Stimulated activated CD4-positive, alpha-beta T cell treated with anti-CD3 and anti-CD28 coated beads, Interleukin-1b, Interleukin-23, amount 100 ng/mL, for 1 hour (primary cell): Measurements from ENCODE around the gene KRT17.
"Not testable (repeated sequence)": the region's sequence is repeated elsewhere in the genome, so short reads cannot be mapped to it uniquely, and the experiment has no call there.

Experiments
- DNase-seq, 2 donors: peaks; one replicate each; pipeline ENCODE4 v3.0.0-alpha.2; 2020; ENCODE audit warnings: low read depth in 2 of 2

KRT17 gene

GRCh38 chr17:41620583-41621434 is 3.6 kb downstream of the KRT17 start:
- DNase-seq: no peak

- not testable (repeated sequence) for DNase-seq
Measured at GRCh38 chr17:41619927-41620582, 4.3 kb downstream of the KRT17 start.

- DNase-seq: no peak
Measured at GRCh38 chr17:41619036-41619926, 5.1 kb downstream of the KRT17 start.

GRCh38 chr17:41618341-41619035 is 5.9 kb downstream of the KRT17 start:
- no peak for DNase-seq

GRCh38 chr17:41617698-41618097 is 6.7 kb downstream of the KRT17 start:
- DNase-seq: no peak

- no peak for DNase-seq
Measured at GRCh38 chr17:41617136-41617535, 7.2 kb downstream of the KRT17 start.

GRCh38 chr17:41616486-41616885 is 7.9 kb downstream of the KRT17 start:
- DNase-seq: not testable (repeated sequence)

- DNase-seq: no peak
Measured at GRCh38 chr17:41615454-41615853, 8.9 kb downstream of the KRT17 start.

GRCh38 chr17:41614767-41615166 is 9.6 kb downstream of the KRT17 start:
- not testable (repeated sequence) for DNase-seq

GRCh38 chr17:41614098-41614497 is 10.3 kb downstream of the KRT17 start:
- DNase-seq: no peak

GRCh38 chr17:41613277-41614082 is 10.9 kb downstream of the KRT17 start:
- DNase-seq: no peak

- DNase-seq: not testable (repeated sequence)
Measured at GRCh38 chr17:41612376-41613160, 11.8 kb downstream of the KRT17 start, which contains the start of gene KRT16. Gene KRT16, minus strand, starts transcription at chr17:41612767. Its CDS starts 79 bp downstream, at chr17:41612688.

- DNase-seq: no peak
Measured at GRCh38 chr17:41610965-41611640, 13.3 kb downstream of the KRT17 start.

- not testable (repeated sequence) for DNase-seq
Measured at GRCh38 chr17:41610061-41610517, 14.3 kb downstream of the KRT17 start.

- DNase-seq: not testable (repeated sequence)
Measured at GRCh38 chr17:41606930-41607329, 17.4 kb downstream of the KRT17 start.

GRCh38 chr17:41602524-41602923 is 21.9 kb downstream of the KRT17 start:
- no peak for DNase-seq

- DNase-seq: no peak
Measured at GRCh38 chr17:41600318-41600717, 24.1 kb downstream of the KRT17 start.

GRCh38 chr17:41599680-41600079 is 24.7 kb downstream of the KRT17 start:
- DNase-seq: no peak

GRCh38 chr17:41595585-41595984 is 28.8 kb downstream of the KRT17 start:
- no peak for DNase-seq
